PC-3 (cell line): ENCODE data around the gene KCTD1.

Source experiments
- CTCF ChIP-seq: fragments of 300-600 bp; sonication (generic); conservative IDR thresholded peaks from 2 replicates; pipeline ENCODE4 v1.5.1; 2017; ENCODE audit warnings: antibody characterized with exemption, low read depth, mild to moderate bottlenecking, low read length
- EZH2 ChIP-seq: fragments of 300-600 bp; sonication (generic); IDR thresholded peaks from one replicate; pipeline ENCODE4 v1.6.1; 2017; ENCODE audit warnings: antibody characterized with exemption, mild to moderate bottlenecking, low read length; ENCODE audit not compliant: unreplicated experiment
- EZH2phosphoT487 ChIP-seq: fragments of 300-600 bp; sonication (generic); IDR thresholded peaks from 2 replicates; pipeline ENCODE4 v1.6.1; 2018; ENCODE audit warnings: mild to moderate bottlenecking, antibody characterized with exemption, low read length, borderline replicate concordance

DNA sequence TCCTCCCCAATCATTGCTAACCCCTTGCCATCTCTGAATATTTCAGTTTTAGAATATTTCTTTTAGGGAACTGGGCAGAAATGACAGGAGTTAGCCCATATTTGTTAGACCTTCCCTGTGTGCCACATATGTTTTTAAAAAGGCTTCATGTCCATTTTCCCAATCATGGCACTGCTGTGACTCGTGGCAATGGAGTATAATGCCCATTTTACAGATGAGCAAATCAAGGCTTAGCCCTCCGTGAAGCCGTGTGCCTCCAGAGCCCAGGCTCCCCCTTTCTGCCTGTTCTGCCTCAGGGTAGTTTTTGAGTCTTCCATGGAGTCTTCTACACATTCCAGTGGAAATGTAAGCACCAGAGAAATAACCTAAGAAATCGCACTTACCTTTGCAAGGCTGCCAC, 130.1 kb downstream of the KCTD1 start:
- TF ChIP-seq CTCF (no peak), EZH2phosphoT487 (no peak), EZH2 (no peak)
